Stimulated activated CD4-positive, alpha-beta T cell treated with anti-CD3 and anti-CD28 coated beads, Interleukin-12 subunit alpha, Interleukin-12 subunit beta, amount 100 ng/mL, for 4 hours (primary cell): ENCODE data around the gene ZPLD1.

Experiments used
- DNase-seq: peaks from one replicate; pipeline ENCODE4 v3.0.0-alpha.2; 2020

The ZPLD1 gene

DNA sequence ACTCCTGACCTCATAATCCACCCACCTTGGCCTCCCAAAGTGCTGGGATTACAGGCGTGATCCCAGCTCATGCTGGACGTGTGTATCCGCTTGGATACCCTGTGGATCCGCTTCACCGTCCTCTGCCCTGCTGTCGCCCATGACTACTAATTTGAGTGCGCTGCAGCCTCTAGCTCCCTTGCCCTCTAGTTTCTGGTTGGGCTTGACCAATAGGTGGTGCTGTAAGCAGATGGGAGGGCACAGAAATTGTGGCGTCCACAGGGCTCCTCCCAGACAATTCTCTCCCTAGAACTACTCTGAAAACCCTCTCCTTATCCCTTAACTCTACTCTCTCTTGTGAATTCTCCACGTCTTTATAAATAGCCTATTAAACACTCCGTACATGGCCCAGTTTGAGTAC lies 36.2 kb downstream of the ZPLD1 start:
- DNase-seq: no peak

DNA sequence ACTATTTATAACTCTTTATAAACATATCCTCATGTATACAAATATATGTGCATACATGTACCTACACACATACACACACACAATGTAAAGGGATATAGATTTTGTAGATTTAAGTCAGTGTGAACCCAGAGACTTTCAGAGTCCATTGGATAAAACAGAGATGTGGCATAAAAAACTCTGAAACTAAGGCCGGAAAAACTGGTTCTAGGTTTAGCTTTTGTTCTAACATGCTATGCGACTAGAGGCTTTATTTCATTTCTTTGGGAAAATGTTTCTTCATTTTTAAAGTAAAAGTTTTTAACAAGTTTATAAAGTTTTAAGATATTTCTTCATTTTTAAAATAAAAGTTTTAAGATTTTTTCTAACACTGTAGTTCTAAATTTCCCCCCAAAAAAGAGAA lies 36.7 kb downstream of the ZPLD1 start:
- DNase-seq: no peak

DNA sequence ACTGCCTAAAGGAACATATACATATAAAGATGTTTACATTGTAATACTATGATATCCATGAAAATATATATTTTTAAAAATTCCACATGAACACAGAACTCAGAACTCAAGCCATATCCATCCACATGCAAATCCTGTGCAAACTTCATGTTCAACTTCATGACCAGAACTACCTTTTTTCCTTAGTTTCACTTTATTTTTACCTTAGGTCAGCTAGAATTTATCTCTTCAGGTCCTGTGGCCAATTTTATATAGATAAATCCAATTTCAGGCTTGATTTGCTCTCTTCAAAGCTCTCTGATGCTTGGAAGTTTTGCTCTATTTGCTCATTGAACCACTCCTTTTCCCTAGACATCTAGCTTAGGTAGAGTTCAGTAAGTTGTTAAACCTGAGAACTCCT lies 38.8 kb downstream of the ZPLD1 start:
- no peak for DNase-seq

DNA sequence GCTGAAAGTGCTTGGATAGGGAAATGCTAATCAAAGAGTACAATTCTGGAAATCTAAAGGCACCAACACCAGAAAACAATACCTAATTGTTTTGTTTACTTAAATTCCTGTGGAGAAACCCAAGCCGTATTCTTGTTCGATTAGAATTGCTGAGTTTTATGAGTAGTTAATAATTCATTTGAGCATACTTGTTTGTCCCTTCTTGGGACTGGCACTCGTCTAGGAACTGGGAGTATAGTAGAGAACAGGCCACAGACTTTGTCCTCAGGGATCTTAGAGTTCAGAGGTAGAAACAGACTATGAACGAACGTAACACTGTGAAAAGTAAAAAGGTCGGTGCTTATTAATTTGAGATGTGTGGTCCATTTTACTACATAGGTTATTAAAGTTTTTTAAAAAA lies 39.4 kb downstream of the ZPLD1 start:
- DNase-seq: no peak

DNA sequence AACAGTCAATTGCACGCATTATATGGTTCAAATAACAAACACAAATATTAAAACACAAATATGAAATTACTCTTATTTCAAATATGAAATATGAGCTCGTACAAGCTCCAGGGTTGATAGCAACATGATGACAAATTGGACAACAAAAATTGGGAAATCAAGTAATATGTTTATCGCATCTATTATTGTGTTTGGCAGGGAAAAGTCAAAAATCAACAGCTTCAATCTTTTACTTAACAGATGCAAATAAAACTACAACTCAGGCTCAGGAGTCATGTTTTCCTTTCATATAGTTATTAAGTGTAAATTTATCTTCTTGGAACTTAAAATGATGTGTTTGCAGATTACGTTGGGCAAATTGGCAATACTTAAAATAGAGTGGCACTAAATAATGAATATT lies 41.4 kb downstream of the ZPLD1 start:
- DNase-seq: no peak

DNA sequence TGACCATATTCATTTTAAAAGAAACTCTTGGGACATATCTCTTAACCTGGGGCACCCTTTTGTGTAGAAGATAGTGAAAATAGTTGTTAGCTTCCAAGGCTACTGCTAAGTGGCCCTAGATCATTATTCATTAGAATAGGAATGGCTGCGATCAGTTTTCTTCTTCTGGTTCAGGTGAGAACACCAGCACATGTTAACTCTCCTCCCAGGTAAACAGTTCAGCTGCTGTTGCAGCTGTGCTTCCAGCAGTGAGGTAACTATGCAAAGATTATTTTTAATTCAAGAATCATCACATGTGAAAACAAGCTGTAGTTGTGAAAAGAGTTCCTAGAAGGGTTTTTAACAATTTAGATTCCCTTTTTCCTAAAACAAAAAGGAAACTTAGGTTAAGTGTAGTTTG lies 43.3 kb downstream of the ZPLD1 start:
- no peak for DNase-seq

DNA sequence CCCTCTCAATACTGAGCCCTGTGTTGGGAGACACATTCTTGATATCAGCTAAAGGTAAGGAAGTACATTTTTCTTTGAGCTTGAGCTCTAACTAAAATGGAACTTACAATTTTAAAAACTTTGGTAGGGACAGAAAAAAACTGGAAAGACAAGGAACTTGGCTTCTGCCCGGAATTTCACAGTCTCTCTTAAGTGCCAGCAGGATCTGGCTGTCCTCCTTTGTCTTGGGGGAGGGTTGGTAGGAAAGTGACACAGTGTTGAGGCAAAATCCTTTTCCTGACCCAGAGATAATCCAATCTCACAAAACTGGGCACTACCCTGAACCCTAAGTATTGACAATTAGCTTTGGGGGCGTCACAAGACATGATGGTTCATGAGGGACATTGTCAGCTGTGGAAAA lies 45.3 kb downstream of the ZPLD1 start:
- no peak for DNase-seq

DNA sequence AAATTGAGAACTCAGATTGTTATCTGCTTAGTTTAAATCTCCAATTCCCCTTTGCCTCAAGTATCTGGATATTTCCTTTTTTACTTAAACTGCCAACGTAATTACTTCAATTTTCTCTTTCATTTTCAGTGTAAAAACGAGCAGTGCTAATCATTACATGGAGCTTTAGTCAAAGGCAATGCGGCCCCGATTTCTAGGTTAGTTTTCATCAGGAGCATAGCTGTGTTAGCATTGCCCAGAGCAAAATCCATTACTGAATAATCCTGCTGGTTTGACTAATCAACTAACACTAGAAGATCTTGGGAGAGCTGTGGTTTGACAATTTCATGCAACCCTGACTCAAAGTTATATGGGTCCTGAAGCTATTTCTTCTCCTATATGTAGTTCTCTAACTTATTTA lies 46.2 kb downstream of the ZPLD1 start:
- DNase-seq: no peak

DNA sequence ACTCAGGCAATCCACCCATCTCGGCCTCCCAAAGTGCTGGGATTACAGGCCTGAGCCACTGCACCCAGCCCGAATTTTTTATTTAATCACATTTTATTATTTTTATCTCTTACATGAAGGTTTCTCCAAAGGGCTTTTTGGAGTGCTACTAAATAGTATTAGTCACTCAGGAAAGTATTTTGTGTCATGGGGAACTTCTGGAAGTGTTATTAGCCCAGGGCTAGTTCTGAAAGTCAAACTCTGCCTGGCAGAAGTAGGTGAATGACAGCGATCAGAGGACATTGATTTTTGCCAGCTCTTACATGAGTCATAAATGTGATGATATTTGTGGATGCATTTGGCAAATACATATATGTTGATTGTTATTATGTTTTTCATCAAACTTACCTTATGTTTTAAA lies 48.7 kb downstream of the ZPLD1 start:
- DNase-seq: no peak

DNA sequence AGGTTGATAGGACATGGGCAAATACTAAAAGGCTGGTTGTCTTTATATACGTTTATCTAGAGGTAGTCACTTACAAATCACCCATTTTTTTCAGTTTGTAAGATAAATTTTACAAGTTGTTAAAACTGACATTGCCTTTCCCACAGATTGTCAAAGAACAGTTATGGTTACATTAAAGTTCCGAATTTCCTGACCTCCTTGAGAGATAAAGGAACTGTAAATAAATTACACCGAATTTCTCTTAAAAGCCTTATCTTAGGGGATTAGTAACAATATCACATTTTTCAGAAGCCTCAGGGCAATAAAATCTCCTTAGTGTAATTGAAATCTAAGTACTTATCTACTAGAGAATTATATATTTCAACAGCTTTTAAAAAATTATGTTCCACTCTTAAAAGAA lies 49.5 kb downstream of the ZPLD1 start:
- no peak for DNase-seq

DNA sequence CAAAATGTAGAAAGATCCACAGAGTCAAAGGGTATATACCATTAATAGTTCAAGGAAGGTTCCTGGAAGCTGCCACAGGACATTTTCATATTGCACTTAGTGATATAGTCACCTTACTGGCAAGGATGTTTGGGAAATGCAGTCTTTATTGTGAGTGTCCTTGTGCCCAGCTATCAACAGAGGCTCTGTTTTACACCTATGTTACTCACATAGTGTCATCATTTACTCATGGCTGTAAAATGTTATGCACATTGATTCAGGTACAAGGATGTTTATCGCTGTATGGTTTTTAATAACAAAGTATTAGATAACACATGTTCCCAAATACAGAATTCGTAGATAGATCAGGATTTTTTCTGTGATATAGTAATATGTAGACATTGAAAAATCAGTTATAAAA lies 50.9 kb downstream of the ZPLD1 start:
- DNase-seq: no peak

DNA sequence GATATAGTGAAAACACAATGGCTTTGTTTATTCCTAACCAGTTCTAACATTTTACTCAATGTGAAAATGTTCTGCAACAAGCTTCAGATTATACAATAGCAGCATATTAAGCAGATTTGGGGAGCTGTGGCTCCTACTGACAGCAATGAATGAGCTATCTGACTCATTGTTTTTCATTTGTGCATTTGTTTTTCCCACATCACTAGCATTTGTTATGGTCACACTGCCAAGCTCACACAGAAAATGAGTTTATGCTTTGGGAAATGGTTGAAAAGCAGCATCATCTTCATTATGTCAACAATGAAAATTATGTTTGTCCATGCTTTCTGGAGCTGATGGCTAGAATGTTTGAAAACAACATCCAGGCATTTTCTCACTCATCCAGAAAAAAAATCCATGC lies 53.5 kb downstream of the ZPLD1 start:
- no peak for DNase-seq

DNA sequence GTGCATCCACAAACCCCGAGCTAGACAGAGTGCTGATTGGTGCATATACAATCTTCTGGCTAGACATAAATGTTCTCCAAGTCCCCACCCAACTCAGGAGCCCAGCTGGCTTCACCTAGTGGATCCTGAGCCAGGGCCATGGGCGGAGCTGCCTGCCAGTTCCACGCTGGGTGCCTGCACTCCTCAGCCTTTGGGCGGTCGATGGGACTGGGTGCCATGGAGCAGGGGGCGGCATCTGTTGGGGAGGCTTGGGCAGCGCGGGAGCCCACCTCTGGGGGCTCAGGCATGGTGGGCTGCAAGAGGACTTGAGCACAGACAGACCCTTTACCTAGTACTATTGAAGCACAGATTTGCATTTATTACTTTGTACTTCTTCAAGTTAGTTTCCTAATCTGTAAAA lies 57.5 kb downstream of the ZPLD1 start:
- DNase-seq: no peak

DNA sequence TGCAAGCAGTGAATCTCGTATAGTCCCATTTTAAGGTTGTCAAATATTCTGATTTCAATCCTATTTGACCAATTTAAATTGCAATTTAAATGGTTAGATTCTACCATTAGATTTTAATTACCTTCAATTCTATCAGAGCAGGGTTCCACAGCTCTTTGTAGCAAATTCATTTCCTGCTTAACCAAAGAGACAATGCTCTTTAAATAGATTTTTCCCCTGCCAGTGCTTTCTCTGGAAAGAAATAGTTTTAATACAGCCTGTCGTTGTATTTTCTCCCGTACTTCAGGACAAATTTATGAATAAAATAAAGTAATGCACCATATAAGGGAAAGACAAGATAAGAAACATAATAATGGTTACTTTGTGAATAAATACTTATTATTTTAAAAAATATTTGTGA lies 62.8 kb downstream of the ZPLD1 start:
- DNase-seq: no peak

DNA sequence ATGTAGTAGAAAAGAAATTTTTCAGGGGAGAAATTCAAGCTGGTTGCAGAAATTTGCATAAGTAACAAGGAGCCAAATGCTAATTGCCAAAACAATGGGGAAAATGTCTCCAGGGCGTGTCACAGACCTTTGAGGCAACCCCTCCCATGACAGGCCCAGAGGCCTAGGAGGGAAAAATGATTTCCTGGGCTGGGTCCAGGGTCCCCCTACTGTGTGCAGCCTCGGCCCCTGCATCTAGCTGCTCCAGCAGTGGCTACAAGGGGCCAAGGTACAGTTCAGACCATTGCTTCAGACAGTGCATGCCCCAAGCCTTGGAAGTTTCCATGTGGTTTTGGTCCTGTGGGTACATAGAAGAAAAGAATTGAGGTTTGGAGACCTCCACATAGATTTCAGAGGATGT lies 70.7 kb downstream of the ZPLD1 start:
- no peak for DNase-seq

DNA sequence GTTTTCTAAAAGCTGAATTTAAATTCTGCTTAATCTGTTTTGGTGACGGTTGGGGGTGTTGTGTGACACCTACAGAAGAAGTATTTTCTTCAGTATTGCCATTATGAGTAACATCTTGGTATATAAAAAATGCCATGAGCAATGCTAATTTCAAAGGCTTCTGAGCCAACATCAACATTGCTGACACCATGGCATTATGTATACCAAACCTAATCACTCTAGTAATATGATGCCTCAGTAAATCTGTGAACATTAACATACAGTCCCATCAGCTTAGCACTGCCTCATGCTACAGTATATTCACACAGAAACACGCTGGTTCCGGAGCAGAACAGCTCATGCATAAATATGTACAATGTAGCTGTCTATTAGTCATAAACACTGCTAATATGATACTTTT lies 75.8 kb downstream of the ZPLD1 start:
- DNase-seq: no peak

DNA sequence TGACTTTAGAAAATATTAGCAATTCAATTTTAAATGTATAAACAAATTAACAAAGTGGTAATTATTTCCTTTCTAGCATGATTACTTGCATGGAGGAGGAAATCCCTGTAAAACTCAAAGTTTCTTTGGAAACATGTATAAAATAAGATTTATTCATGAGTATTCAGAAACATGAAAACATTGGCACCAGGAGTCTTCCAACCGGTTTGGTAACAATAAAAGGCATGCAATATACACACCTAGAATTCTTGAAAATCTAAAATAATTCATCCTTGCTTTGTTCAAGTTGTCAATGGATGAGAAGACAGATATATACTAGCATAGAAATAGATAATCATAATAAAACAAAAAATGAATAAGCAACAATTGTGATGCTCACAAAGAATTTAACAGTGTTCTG lies 76.4 kb downstream of the ZPLD1 start:
- no peak for DNase-seq

DNA sequence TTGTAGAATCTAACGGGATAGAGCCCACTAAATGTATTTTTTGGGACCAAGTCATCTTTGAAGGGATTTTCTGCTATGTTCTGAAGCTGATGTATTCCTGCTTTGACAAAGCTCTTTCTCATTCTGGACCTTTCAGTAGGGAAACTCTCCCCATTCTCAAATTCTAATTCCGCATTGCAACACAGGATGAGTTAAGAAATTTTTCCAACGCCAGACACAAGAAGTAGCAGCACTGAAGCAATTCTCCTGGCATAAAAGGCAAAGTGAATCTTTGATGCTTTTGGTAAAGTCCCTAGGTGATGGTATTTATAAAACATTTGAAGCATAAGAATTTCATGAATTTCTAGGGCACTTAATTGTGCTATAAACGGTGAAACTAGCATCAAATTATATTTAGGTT lies 76.8 kb downstream of the ZPLD1 start:
- DNase-seq: no peak

DNA sequence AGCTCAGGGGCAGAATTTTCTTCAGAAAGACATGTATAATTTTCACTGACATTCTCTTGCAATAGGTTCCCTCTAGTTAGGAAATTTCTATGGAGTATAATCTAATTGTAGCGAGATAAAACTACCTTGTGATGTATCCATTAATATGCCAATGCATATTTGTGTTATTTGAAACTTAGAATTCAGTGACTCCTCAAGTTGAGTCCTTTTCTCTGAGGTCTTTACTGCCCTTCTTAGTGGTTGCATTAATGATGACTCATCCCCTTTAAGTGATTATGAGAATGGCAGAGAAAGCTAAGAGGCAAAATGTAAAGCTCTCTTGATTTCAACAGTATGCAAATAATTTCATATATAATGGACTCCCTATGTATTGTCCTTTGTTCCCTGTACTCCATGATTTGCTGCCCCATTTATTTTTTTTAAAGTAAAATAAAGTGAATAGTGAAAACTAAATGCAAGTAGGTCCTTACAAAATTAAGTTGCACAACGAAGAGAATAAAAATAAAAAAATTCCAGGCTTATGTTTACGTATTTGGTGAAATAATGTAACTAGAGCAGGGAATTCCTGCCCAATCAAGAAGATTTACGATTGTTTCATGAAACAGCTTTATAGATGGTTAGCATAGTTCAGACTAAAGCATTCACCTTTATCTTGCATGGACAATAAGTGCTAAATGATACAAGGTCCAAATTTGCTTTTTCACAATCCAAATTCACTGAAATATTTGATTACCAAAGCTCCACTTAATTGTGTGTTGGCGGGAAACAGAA lies 78.1 kb downstream of the ZPLD1 start:
- DNase-seq: no peak

DNA sequence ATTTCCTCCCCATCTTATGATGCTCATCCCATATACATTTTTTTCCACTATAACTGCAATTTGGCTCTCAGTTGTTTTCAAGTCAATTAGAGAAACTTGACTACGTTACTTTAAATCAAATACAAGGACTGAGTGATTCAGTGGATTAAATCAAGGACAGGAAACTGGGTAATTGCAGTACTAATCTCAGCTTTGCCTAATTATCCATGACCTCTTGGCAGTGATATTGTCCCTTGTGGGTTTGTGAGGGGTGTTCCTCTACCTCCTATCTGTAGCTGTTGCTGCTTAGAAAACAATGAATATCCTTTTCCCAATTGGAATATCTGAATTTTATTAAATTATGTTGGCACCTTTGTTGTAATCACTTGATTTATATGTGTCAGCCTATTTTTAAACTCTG lies 79.4 kb downstream of the ZPLD1 start:
- no peak for DNase-seq

DNA sequence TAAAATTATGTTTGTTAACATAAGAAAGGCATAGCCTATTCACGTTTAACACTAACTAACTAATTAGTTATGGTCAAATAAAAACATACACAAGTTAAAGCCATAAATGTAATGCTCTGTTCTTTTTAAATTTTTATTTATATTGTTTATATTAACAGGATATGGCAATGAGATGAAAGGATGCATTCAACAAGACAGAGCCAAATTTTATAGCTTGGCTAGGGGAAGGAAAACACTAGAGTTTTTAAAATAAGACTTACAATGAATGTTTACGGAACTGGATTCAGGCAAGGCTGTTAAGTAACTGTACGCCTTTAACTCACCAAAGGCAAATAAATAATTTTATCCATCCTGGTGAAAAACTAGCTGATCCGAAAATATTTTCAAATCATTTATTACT lies 86.4 kb downstream of the ZPLD1 start:
- DNase-seq: no peak

DNA sequence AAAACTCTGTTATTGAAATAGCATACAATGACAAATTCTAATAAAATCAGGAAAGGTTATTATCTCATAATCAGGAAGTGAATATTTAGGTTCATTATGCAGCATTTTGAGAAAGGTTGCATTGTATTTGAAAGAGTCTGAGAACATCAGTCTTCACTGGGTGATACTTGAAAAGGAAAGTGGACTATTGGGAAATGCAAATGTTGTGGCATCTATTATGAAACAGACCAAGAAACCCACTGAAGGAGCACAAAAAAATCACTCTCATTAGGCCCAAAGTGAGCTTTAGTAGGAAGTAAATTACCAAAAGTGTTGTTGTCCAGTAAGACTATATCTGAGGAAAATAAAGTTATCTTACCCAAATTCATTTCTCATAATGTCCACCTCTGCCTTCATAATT lies 90.8 kb downstream of the ZPLD1 start:
- no peak for DNase-seq

DNA sequence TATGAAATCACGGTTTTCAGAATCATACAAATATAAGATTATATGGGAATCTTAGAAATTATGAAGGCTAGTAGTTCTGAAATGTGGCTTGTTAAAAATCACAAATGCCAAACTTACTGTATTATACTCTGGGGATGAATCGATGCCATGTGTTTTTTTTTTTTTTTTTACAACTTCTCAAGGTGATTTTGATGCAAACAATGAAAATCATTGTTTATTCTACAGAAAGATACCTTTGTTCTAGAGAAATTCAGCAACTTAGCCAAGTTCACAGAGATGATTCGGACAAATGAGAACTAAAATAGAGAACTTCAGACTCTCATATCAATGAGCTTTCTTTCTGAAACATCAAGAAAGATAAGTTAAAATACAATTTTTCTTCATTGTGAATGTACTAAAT lies 92.0 kb downstream of the ZPLD1 start:
- no peak for DNase-seq

DNA sequence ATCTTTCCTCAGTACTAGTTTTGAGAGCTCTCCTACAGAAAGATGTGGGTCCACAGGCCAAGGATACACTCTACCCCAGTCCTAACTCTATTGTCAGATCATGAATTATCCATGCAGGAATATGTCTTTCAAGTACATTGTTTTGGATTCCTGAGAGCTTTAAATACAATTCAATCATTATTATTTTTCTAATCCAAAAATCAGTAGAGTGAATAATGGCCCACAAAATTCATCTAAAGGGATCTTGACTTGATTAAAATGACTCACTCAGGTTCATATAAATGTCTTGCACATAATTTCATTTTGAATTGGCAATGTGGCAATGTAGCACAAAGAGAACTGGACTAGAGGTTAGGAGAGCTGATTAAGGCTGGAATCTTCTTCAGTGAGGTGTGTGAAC lies 93.9 kb downstream of the ZPLD1 start:
- no peak for DNase-seq
